8988T (cell line): ENCODE results near the gene F8A2.
"Not testable (repeated sequence)": the region's sequence is repeated elsewhere in the genome, so short reads cannot be mapped to it uniquely, and the experiment has no call there.

ENCODE experiments used
- DNase-seq: peaks from one replicate; pipeline ENCODE4 v3.0.0; 2011

F8A2 gene

GRCh38 chrX:155381843-155382528 lies at the start of gene F8A2:
F8A2 (plus strand) TSS chrX:155382095; CDS start chrX:155382115, 20 bp downstream.
- DNase-seq, result not testable (repeated sequence)

GRCh38 chrX:155333544-155334100 lies 48.3 kb upstream of the F8A2 start:
- DNase-seq, result no peak

GRCh38 chrX:155334486-155335336 lies 47.2 kb upstream of the F8A2 start, which contains the start of gene CLIC2:
CLIC2 (minus strand) TSS chrX:155334614; CDS start chrX:155334427, 187 bp downstream.
- DNase-seq, result no peak

GRCh38 chrX:155335337-155335712 lies 46.6 kb upstream of the F8A2 start:
- not testable (repeated sequence) for DNase-seq

- not testable (repeated sequence) for DNase-seq
Observed at GRCh38 chrX:155345689-155346088, 36.2 kb upstream of the F8A2 start.

GRCh38 chrX:155349448-155349847 lies 32.4 kb upstream of the F8A2 start:
- DNase-seq, result not testable (repeated sequence)

- DNase-seq, result not testable (repeated sequence)
Observed at GRCh38 chrX:155363712-155364111, 18.2 kb upstream of the F8A2 start.

- not testable (repeated sequence) for DNase-seq
Observed at GRCh38 chrX:155373777-155374458, 8.0 kb upstream of the F8A2 start.

- not testable (repeated sequence) for DNase-seq
Observed at GRCh38 chrX:155379802-155380201, 2.1 kb upstream of the F8A2 start.

- not testable (repeated sequence) for DNase-seq
Observed at GRCh38 chrX:155382529-155382967, 653 bp downstream of the F8A2 start.

- DNase-seq, result no peak
Observed at GRCh38 chrX:155389634-155390033, 7.7 kb downstream of the F8A2 start.

GRCh38 chrX:155394747-155395276 lies 12.9 kb downstream of the F8A2 start:
- DNase-seq, result not testable (repeated sequence)

GRCh38 chrX:155406429-155406828 lies 24.5 kb downstream of the F8A2 start:
- DNase-seq, result no peak

- DNase-seq, result no peak
Observed at GRCh38 chrX:155417769-155418168, 35.9 kb downstream of the F8A2 start.
